ENCODE results near the gene ZNF366.

DNA sequence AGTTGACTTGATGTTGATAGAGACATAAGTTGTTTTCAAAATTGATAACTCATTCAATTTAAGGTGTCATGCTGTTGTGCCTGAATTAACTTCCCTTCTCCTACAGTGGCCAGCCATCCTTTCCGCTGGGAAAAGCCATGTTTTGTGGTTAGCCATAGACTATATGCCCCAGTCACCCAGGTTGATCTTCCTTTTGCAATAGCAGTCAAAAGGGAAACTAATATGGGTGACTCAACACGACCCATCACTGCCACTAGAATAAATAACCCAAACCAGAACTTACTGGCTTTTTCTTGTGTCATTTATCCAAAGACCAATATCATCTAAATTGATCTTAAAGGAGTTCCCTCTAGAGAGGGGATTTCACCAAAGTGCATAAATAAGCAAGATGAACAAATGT is 99.7 kb downstream of the ZNF366 start:
- TF ChIP-seq POLR2AphosphoS5 (IDR thresholded peaks at IDR 0.05; ENCODE audit: low read depth, low read length), result no peak
- TF ChIP-seq TAF1 (IDR thresholded peaks at IDR 0.05; ENCODE audit: low read depth, low read length), result no peak
- TF ChIP-seq PAX5 (IDR thresholded peaks at IDR 0.05; ENCODE audit: insufficient read depth, low read length, severe bottlenecking), result no peak
- TF ChIP-seq POLR2A (IDR thresholded peaks at IDR 0.05; ENCODE audit: low read depth, low read length), result no peak
- no peak for TF ChIP-seq SPI1 (IDR thresholded peaks at IDR 0.05; ENCODE audit: low read depth, low read length)
